Cardiac muscle cell (in vitro differentiated cells and primary cell): ENCODE data around the gene TSEN54. TPM values are rescaled to one million over a fixed set of nuclear protein-coding genes. Genes with fewer than 3 reads are reported as not detected.
A peak's percentile ranks its signal among the peaks of the same experiment; 100 is the strongest.

Experiments
- DNase-seq, 2 donors: peaks; one replicate each; pipeline versions ENCODE4 v3.0.0 to v3.0.0-alpha.2; 2010 to 2017; ENCODE audit warnings: low read depth in 1 of 2, low spot score in 1 of 2
- H3K27ac ChIP-seq: fragments of 200-600 bp; sonication (generic); 2 replicates; pipeline ENCODE4 v1.5.1; 2016
- H3K27me3 ChIP-seq: fragments of 200-600 bp; sonication (generic); 2 replicates; pipeline ENCODE4 v1.6.0; 2016; ENCODE audit warnings: control low read depth
- H3K36me3 ChIP-seq: fragments of 200-600 bp; sonication (generic); 2 replicates; pipeline ENCODE4 v1.5.1; 2016; ENCODE audit warnings: control low read depth
- H3K4me1 ChIP-seq: fragments of 200-600 bp; sonication (generic); 2 replicates; pipeline ENCODE4 v1.8.1; 2017; ENCODE audit warnings: low read depth, mild to moderate bottlenecking, mixed run types
- H3K4me3 ChIP-seq: fragments of 200-600 bp; sonication (generic); 2 replicates; pipeline ENCODE4 v1.5.1; 2016; ENCODE audit warnings: mild to moderate bottlenecking
- H3K9me3 ChIP-seq: fragments of 200-600 bp; sonication (generic); 2 replicates; pipeline ENCODE4 v1.5.1; 2017; ENCODE audit warnings: low read depth, mild to moderate bottlenecking, control low read depth
- CTCF ChIP-seq: IDR thresholded peaks from 2 replicates; pipeline ENCODE4 v1.5.1; 2012; ENCODE audit warnings: low read depth, mild to moderate bottlenecking, low read length
- polyA plus RNA-seq: library from polyadenylated mRNA; unstranded; fragments of >200 nt; fragmentation: Nextera tagmentation; extraction: Ambion mirVana; gene quantifications from 2 replicates; pipeline ENCODE4 v1.2.1, GENCODE V29; 2016
- total RNA-seq: library from RNA; depleted of rRNA; stranded (reverse); fragments of >200 nt; gene quantifications from 2 replicates; pipeline ENCODE4 v1.2.3, GENCODE V29; 2016

The TSEN54 gene
- total and polyA plus RNA-seq, 2 experiments from 2014 or later, result 64.4 to 70.5 TPM

DNA sequence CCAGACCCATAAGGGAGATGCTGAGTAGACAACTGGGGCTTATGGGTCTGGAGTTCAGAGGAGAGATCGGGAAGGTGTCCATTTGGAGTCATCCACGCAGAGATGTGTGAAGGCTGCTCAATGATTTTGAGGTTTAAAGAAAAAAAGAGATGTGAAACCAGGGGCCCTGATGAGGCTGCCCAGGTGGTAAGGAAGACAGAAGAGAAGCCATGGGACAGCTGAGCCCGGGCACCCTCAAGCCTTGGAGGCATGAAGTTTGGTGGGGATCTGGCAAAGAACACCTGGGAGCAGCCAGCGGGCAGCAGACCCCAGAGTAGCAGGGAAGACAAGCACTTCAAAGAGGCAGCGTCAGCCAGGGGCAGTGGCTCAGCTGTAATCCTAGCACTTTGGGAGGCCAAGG, 50.5 kb downstream of the TSEN54 start:
- Histone ChIP-seq H3K36me3 (no peaks in the 10 kb centered on the region), H3K27ac (no peak overlapping the region)

GRCh38 chr17:75568412-75569255, 52.3 kb downstream of the TSEN54 start:
- H3K4me3 ChIP-seq, result no peak overlapping the region
- no peak for DNase-seq

More for the DNA sequence above, 50.5 kb downstream of the TSEN54 start:
- H3K27me3 ChIP-seq, result no peaks in the 10 kb centered on the region
- no peaks in the 10 kb centered on the region for H3K9me3 ChIP-seq
- no peak for TF ChIP-seq CTCF
- DNase-seq, result no peak
- no peaks in the 10 kb centered on the region for H3K4me1 ChIP-seq
- H3K4me3 ChIP-seq, result no peak overlapping the region

DNA sequence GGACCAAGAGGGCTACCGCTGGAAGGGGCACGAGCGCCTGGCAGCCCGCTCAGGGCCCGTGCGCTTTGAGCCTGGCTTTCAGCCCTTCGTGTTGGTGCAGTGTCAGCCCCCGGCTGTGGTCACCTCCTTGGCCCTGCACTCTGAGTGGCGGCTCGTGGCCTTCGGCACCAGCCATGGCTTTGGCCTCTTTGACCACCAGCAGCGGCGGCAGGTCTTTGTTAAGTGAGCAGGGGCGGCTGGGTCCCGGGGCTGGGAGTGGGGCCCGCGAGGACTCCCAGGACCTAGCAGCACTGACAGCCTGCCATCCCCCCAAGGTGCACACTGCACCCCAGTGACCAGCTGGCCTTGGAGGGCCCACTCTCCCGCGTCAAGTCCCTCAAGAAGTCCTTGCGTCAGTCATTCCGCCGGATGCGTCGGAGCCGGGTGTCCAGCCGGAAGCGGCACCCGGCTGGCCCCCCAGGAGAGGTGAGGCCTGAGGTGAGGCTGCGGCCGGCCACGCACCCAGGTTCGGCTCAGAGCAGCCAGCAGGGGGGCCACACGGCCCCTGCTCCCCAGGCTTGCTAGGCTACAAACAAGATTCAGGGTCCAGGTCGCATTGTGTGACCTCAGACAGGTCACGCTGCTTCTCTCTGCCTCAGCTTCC, 53.8 kb downstream of the TSEN54 start:
- H3K4me3 ChIP-seq, result no peak overlapping the region
- no peaks in the 10 kb centered on the region for H3K27me3 ChIP-seq
- H3K27ac ChIP-seq, result no peak overlapping the region
- H3K36me3 ChIP-seq, result no peaks in the 10 kb centered on the region
- H3K9me3 ChIP-seq, result no peaks in the 10 kb centered on the region
- no peaks in the 10 kb centered on the region for H3K4me1 ChIP-seq
- no peak for TF ChIP-seq CTCF
- DNase-seq, result no peak

More at GRCh38 chr17:75568412-75569255, 52.3 kb downstream of the TSEN54 start:
- Histone ChIP-seq H3K9me3 (no peaks in the 10 kb centered on the region), H3K27me3 (no peaks in the 10 kb centered on the region), H3K4me1 (no peaks in the 10 kb centered on the region), H3K36me3 (no peaks in the 10 kb centered on the region), H3K27ac (no peak overlapping the region)
- no peak for TF ChIP-seq CTCF

GRCh38 chr17:75570772-75571171, 54.4 kb downstream of the TSEN54 start:
- H3K27ac ChIP-seq, result no peak overlapping the region
- H3K9me3 ChIP-seq, result no peaks in the 10 kb centered on the region
- DNase-seq, result no peak
- H3K4me3 ChIP-seq, result no peak overlapping the region
- H3K27me3 ChIP-seq, result no peaks in the 10 kb centered on the region
- no peak for TF ChIP-seq CTCF
- no peaks in the 10 kb centered on the region for H3K4me1 ChIP-seq
- no peaks in the 10 kb centered on the region for H3K36me3 ChIP-seq

DNA sequence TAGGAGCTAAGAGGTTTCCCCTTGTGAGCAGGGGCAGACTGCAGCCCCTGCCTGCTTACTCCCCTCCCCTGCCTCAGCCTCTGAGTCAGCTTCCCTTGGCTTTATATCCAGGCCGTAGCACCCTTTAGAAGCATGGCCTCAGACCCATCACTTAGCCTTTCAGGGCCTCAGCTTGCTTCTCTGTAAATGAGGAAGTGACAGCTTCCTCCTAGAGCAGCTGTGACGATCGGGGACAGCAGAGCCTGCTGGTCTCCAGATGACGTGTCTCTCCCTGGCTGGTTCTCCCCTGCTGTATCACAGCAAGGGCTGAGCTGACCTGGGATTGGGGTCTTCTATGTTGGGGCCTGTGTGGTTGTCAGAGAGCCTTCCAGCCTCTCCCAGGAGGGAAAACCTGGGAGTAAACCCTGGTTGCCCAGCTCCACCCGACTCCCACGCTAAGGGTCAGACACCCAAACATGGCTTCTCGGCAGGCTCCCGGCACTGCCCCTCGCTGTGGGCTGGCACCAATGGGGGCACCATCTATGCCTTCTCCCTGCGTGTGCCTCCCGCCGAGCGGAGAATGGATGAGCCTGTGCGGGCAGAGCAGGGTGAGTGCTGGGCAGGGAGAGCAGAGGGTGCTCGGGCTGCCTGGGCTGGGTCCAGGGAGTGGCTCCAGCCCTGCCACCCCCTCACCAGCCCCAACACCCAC, 55.0 kb downstream of the TSEN54 start:
- Histone ChIP-seq H3K4me1 (no peaks in the 10 kb centered on the region), H3K9me3 (no peaks in the 10 kb centered on the region), H3K27ac (peak overlapping the region; percentile 43), H3K4me3 (no peak overlapping the region), H3K27me3 (no peaks in the 10 kb centered on the region), H3K36me3 (no peaks in the 10 kb centered on the region)
- TF ChIP-seq CTCF, result no peak
- DNase-seq, result peak in 1 of 2 donors; percentile 21
